Suppressor macrophage treated with lipopolysaccharide for 4 hours (primary cell): ENCODE data around the gene LRRC4.

Experiments used
- DNase-seq: peaks from one replicate; pipeline ENCODE4 v3.0.0-alpha.2; 2020

LRRC4 gene

GRCh38 chr7:128059143-128059988 is 28.1 kb upstream of the LRRC4 start:
- no peak for DNase-seq

- DNase-seq: no peak
Measured at GRCh38 chr7:128057909-128058308, 26.7 kb upstream of the LRRC4 start.

- no peak for DNase-seq
Measured at GRCh38 chr7:128056901-128057300, 25.7 kb upstream of the LRRC4 start.

- DNase-seq: no peak
Measured at GRCh38 chr7:128055637-128056036, 24.4 kb upstream of the LRRC4 start.

- no peak for DNase-seq
Measured at GRCh38 chr7:128054511-128054910, 23.3 kb upstream of the LRRC4 start.

GRCh38 chr7:128053991-128054390 is 22.8 kb upstream of the LRRC4 start:
- DNase-seq: no peak

GRCh38 chr7:128053023-128053422 is 21.8 kb upstream of the LRRC4 start:
- peak; percentile 51 for DNase-seq

- DNase-seq: no peak
Measured at GRCh38 chr7:128052404-128052803, 21.2 kb upstream of the LRRC4 start.

GRCh38 chr7:128045766-128046165 is 14.5 kb upstream of the LRRC4 start:
- DNase-seq: peak; percentile 52

GRCh38 chr7:128045158-128045557 is 13.9 kb upstream of the LRRC4 start:
- no peak for DNase-seq

GRCh38 chr7:128044064-128044463 is 12.8 kb upstream of the LRRC4 start:
- no peak for DNase-seq

GRCh38 chr7:128042012-128042411 is 10.8 kb upstream of the LRRC4 start:
- DNase-seq: no peak

- peak; percentile 30 for DNase-seq
Measured at GRCh38 chr7:128041203-128041602, 10.0 kb upstream of the LRRC4 start.

- no peak for DNase-seq
Measured at GRCh38 chr7:128040205-128040604, 9.0 kb upstream of the LRRC4 start.

GRCh38 chr7:128039544-128039953 is 8.3 kb upstream of the LRRC4 start:
- no peak for DNase-seq

- DNase-seq: no peak
Measured at GRCh38 chr7:128037880-128038619, 6.8 kb upstream of the LRRC4 start.

- no peak for DNase-seq
Measured at GRCh38 chr7:128037081-128037480, 5.8 kb upstream of the LRRC4 start.

GRCh38 chr7:128036226-128036940 is 5.1 kb upstream of the LRRC4 start:
- DNase-seq: no peak

- DNase-seq: no peak
Measured at GRCh38 chr7:128035712-128036111, 4.5 kb upstream of the LRRC4 start.

GRCh38 chr7:128034825-128035224 is 3.6 kb upstream of the LRRC4 start:
- peak; percentile 63 for DNase-seq

- no peak for DNase-seq
Measured at GRCh38 chr7:128033246-128033645, 2.0 kb upstream of the LRRC4 start.

GRCh38 chr7:128032605-128033235 is 1.5 kb upstream of the LRRC4 start:
- DNase-seq: peak; percentile 27
